ENCODE results near the gene OTOGL. TPM values are rescaled to one million over a fixed set of nuclear protein-coding genes. Genes with fewer than 3 reads are reported as not detected.
"Not testable (repeated sequence)": the region's sequence is repeated elsewhere in the genome, so short reads cannot be mapped to it uniquely, and the experiment has no call there.

Gene OTOGL
- total RNA-seq, 3 donors from 2014 or later, result not detected

DNA sequence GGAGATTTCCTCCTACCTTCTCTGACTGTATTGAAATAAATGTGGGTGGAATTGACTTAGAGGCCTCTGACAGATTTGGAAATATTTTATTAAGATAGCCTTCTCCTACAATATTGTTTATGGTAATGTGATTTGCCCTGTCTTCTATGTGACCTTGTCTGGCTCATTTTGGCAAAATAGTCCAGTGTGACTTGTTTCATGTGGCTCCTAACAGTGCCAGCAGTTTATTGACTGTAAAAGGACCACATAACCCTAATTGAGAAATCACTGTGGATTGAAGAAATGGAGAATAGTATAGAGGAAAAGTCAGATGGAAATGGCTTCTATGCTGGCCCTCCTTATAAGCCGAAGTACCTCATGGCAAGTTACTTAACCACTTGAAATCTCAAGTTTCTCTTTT lies 173.8 kb downstream of the OTOGL start:
- H3K4me3 Mint-ChIP-seq, result no peak overlapping the region
- no peaks in the 10 kb centered on the region for H3K9me3 Mint-ChIP-seq
- no peaks in the 10 kb centered on the region for H3K4me1 Mint-ChIP-seq (ENCODE audit: low read depth)

DNA sequence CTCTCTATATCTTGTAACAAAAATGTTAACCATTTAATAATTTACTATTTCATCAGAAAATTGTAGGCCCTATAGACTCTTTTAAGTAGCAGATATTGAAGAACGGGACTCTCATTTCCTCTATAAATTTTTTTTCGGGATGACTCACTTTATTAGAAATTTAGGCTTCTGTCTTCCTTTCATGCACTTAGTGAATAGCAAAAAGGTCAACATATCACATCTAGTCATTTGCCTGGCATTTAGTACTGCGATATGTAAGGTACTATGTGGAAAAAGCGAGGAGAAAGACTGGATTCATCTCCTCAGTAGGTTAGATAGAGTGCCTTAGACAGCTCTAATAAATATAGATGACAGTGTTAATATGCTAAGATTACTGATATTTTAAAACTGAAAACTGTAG lies 178.4 kb downstream of the OTOGL start:
- no peak for ATAC-seq
- peaks cover 15% of the 10 kb centered on the region for H3K9me3 Mint-ChIP-seq
- H3K27me3 Mint-ChIP-seq (ENCODE audit: low read depth), result no peaks in the 10 kb centered on the region
- no peaks in the 10 kb centered on the region for H3K36me3 Mint-ChIP-seq (ENCODE audit: insufficient read depth)
- no peaks in the 10 kb centered on the region for H3K4me1 Mint-ChIP-seq (ENCODE audit: low read depth)
- H3K4me3 Mint-ChIP-seq, result no peak overlapping the region
- DNase-seq, result no peak

More for the DNA sequence above, 173.8 kb downstream of the OTOGL start:
- Mint-ChIP-seq H3K36me3 (ENCODE audit: insufficient read depth) (no peaks in the 10 kb centered on the region), H3K27me3 (ENCODE audit: low read depth) (peaks cover 6% of the 10 kb centered on the region)
- DNase-seq (no peak), ATAC-seq (no peak)

DNA sequence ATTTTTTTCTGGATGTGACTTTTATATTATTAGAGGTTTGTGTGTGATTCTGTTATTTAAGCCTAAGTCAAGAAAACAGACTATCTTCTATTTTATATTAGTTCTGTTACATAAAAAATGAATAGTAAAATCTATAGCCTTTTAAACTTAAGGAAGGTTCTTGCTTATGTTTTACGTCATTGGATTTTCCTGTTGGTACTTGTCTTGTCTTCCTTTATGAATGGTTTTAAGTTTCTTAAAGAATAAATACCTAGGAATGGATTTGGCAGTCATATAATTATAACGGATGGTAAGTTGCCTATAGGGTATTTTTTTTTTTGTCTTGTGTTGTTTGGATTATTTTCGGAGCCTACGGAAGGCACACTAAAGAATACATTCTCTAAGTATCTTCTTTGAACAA lies 182.9 kb downstream of the OTOGL start:
- no peak overlapping the region for H3K4me3 Mint-ChIP-seq
- H3K9me3 Mint-ChIP-seq, result peaks cover 15% of the 10 kb centered on the region
- H3K36me3 Mint-ChIP-seq (ENCODE audit: insufficient read depth), result no peaks in the 10 kb centered on the region
- DNase-seq (no peak), ATAC-seq (no peak)
- no peaks in the 10 kb centered on the region for H3K27me3 Mint-ChIP-seq (ENCODE audit: low read depth)
- H3K4me1 Mint-ChIP-seq (ENCODE audit: low read depth), result no peaks in the 10 kb centered on the region

DNA sequence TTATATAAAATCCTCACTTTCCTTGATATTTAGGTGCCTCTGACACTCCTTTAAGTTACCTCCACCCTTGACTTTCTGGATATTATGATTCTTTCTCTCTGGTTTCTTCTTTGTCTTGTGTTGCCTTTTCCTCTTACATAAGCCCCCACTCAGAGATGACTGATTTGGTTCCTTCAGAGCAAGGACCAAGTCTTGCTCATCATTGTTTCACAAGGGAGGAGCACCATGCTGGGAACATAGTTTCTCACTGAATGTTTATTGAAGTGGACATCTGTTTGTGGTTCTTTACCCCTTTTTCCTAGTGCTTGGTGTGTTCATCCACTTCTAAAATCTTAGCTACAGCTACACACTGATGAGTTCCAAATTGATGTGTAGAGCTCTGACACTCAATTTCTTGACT lies 183.4 kb downstream of the OTOGL start:
- Mint-ChIP-seq H3K9me3 (peaks cover 15% of the 10 kb centered on the region), H3K36me3 (ENCODE audit: insufficient read depth) (no peaks in the 10 kb centered on the region), H3K4me3 (no peak overlapping the region), H3K27me3 (ENCODE audit: low read depth) (no peaks in the 10 kb centered on the region), H3K4me1 (ENCODE audit: low read depth) (no peaks in the 10 kb centered on the region)
- ATAC-seq (no peak), DNase-seq (no peak)

- peaks cover 3% of the 10 kb centered on the region for H3K9me3 Mint-ChIP-seq
- H3K4me3 Mint-ChIP-seq, result no peak overlapping the region
- no peak for DNase-seq
- no peak for ATAC-seq
- H3K4me1 Mint-ChIP-seq (ENCODE audit: low read depth), result no peaks in the 10 kb centered on the region
- peaks cover 6% of the 10 kb centered on the region for H3K27me3 Mint-ChIP-seq (ENCODE audit: low read depth)
- H3K36me3 Mint-ChIP-seq (ENCODE audit: insufficient read depth), result no peaks in the 10 kb centered on the region
These were observed 191.9 kb downstream of the OTOGL start for GRCh38 chr12:80291108-80291754.

- peaks cover 7% of the 10 kb centered on the region for H3K27me3 Mint-ChIP-seq (ENCODE audit: low read depth)
- no peaks in the 10 kb centered on the region for H3K36me3 Mint-ChIP-seq (ENCODE audit: insufficient read depth)
- peaks cover 2% of the 10 kb centered on the region for H3K9me3 Mint-ChIP-seq
- DNase-seq (no peak), ATAC-seq (no peak)
- no peak overlapping the region for H3K4me3 Mint-ChIP-seq
- H3K4me1 Mint-ChIP-seq (ENCODE audit: low read depth), result no peaks in the 10 kb centered on the region
These were observed 194.0 kb downstream of the OTOGL start for GRCh38 chr12:80293347-80293746.

GRCh38 chr12:80293759-80294158 lies 194.4 kb downstream of the OTOGL start:
- Mint-ChIP-seq H3K9me3 (no peaks in the 10 kb centered on the region), H3K4me3 (no peak overlapping the region), H3K4me1 (ENCODE audit: low read depth) (no peaks in the 10 kb centered on the region), H3K36me3 (ENCODE audit: insufficient read depth) (no peaks in the 10 kb centered on the region), H3K27me3 (ENCODE audit: low read depth) (peaks cover 8% of the 10 kb centered on the region)
- no peak for ATAC-seq
- no peak for DNase-seq

- Mint-ChIP-seq H3K4me3 (no peak overlapping the region), H3K9me3 (no peaks in the 10 kb centered on the region), H3K27me3 (ENCODE audit: low read depth) (peaks cover 7% of the 10 kb centered on the region), H3K4me1 (ENCODE audit: low read depth) (no peaks in the 10 kb centered on the region), H3K36me3 (ENCODE audit: insufficient read depth) (no peaks in the 10 kb centered on the region)
- ATAC-seq, result no peak
- DNase-seq, result no peak
These were observed 199.9 kb downstream of the OTOGL start for GRCh38 chr12:80299219-80299618.

- Mint-ChIP-seq H3K4me1 (ENCODE audit: low read depth) (no peaks in the 10 kb centered on the region), H3K36me3 (ENCODE audit: insufficient read depth) (no peaks in the 10 kb centered on the region), H3K9me3 (no peaks in the 10 kb centered on the region), H3K27me3 (ENCODE audit: low read depth) (peaks cover 7% of the 10 kb centered on the region), H3K4me3 (no peak overlapping the region)
- ATAC-seq (no peak), DNase-seq (no peak)
These were observed 200.6 kb downstream of the OTOGL start for GRCh38 chr12:80299976-80300375.

DNA sequence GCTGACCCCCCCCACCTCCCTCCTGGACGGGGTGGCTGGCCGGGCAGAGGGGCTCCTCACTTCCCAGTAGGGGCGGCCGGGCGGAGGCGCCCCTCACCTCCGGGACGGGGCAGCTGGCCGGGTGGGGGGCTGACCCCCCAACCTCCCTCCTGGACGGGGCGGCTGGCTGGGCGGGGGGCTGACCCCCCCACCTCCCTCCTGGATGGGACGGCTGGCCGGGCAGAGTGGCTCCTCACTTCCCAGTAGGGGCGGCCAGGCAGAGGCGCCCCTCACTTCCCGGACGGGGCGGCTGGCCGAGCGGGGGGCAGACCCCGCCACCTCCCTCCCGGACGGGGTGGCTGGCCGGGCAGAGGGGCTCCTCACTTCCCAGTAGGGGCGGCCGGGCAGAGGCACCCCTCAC lies 208.1 kb downstream of the OTOGL start:
- H3K4me3 Mint-ChIP-seq; H3K36me3 Mint-ChIP-seq (ENCODE audit: insufficient read depth): not testable (repeated sequence)

DNA sequence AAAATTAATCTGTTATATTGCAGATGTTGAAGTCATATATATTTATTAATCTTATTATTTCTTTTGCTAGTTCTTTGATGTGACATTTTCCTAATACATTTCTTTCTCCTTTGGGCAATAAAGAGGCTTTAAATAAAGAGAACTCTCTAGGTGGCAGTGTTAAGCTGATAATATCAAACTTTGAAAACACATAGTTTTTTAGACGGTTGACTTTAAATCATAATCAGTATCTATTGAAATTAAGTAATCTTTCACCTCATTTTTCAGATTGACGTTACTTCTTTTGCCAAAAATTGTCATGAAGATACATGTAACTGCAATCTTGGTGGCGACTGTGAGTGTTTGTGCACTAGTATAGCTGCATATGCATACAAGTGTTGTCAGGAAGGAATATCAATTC lies 213.9 kb downstream of the OTOGL start:
- H3K36me3 Mint-ChIP-seq (ENCODE audit: insufficient read depth), result no peaks in the 10 kb centered on the region
- ATAC-seq (no peak), DNase-seq (no peak)
- no peaks in the 10 kb centered on the region for H3K9me3 Mint-ChIP-seq
- no peaks in the 10 kb centered on the region for H3K27me3 Mint-ChIP-seq (ENCODE audit: low read depth)
- H3K4me1 Mint-ChIP-seq (ENCODE audit: low read depth), result no peaks in the 10 kb centered on the region
- H3K4me3 Mint-ChIP-seq, result no peak overlapping the region

More for the DNA sequence above, 208.1 kb downstream of the OTOGL start:
- H3K9me3 Mint-ChIP-seq; DNase-seq; H3K27me3 Mint-ChIP-seq (ENCODE audit: low read depth); H3K4me1 Mint-ChIP-seq (ENCODE audit: low read depth); ATAC-seq: not testable (repeated sequence)

DNA sequence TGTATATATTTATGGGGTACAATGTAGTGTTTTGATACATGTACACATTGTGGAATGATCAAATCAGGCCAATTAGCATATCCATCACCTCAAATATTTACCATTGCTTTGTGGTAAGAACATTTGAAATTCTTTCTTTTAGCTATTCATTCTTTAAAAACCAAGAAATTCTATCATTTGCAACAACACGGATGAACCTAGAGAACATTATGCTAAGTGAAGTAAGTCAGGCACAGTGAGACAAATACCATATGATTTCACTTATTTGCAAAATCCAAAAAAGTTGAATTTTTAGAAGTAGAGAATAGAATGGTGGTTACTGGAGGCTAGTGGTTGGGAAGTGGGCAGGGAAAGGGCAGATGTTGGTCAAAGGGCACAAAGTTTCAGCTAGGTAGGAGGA lies 215.4 kb downstream of the OTOGL start:
- Mint-ChIP-seq H3K27me3 (ENCODE audit: low read depth) (no peaks in the 10 kb centered on the region), H3K4me1 (ENCODE audit: low read depth) (no peaks in the 10 kb centered on the region), H3K4me3 (no peak overlapping the region), H3K36me3 (ENCODE audit: insufficient read depth) (no peaks in the 10 kb centered on the region), H3K9me3 (no peaks in the 10 kb centered on the region)
- DNase-seq (no peak), ATAC-seq (no peak)

DNA sequence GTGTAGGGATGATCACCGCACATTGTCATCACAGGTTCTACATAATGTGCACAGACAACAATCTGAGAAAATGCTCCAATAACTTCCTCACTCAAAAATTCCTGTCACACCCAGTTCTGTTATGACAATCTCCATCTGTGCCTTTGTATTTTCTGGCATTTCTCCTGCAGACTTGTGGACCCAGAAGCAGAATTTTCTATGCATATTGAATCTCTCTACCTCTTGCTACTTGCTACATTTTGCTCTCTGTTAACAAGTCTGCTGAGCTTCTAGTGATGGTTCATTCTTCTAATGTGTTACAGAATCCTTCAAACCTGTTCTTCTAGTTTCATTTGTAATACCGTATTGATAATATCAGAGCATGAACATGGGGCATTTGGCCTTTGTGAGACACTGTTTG lies 216.9 kb downstream of the OTOGL start:
- Mint-ChIP-seq H3K27me3 (ENCODE audit: low read depth) (no peaks in the 10 kb centered on the region), H3K4me3 (no peak overlapping the region), H3K36me3 (ENCODE audit: insufficient read depth) (no peaks in the 10 kb centered on the region), H3K9me3 (no peaks in the 10 kb centered on the region), H3K4me1 (ENCODE audit: low read depth) (no peaks in the 10 kb centered on the region)
- ATAC-seq (no peak), DNase-seq (no peak)

GRCh38 chr12:80317307-80317706 lies 218.0 kb downstream of the OTOGL start:
- Mint-ChIP-seq H3K27me3 (ENCODE audit: low read depth) (no peaks in the 10 kb centered on the region), H3K36me3 (ENCODE audit: insufficient read depth) (no peaks in the 10 kb centered on the region), H3K4me3 (no peak overlapping the region), H3K9me3 (no peaks in the 10 kb centered on the region), H3K4me1 (ENCODE audit: low read depth) (no peaks in the 10 kb centered on the region)
- ATAC-seq, result no peak
- DNase-seq, result no peak

DNA sequence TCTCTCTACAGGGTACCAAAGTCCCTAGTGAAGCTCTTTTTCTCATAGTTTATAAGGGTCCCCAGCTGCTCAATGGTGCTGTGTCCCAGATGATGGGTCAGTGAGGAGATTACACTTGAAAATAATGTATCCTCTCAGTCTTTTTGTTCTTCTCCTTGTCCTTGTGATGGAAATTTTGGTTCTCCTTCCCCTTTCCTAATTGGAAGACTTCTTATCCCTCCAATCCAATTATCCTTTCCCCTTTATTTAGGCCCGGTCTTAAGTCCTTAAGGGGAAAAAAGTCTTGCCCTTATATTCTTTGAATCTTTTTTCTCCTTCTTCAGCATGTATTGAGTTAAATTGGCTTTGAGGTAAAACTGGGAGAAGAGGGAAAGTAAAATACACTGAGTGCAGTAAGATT lies 218.6 kb downstream of the OTOGL start:
- Mint-ChIP-seq H3K9me3 (no peaks in the 10 kb centered on the region), H3K4me1 (ENCODE audit: low read depth) (no peaks in the 10 kb centered on the region), H3K27me3 (ENCODE audit: low read depth) (no peaks in the 10 kb centered on the region), H3K4me3 (no peak overlapping the region), H3K36me3 (ENCODE audit: insufficient read depth) (no peaks in the 10 kb centered on the region)
- DNase-seq (no peak), ATAC-seq (no peak)

Measured in activated T-cell treated with anti-CD3 and anti-CD28 coated beads, Interleukin-2, amount 50 U/mL, for 4 hours (primary cell).